PFSK-1 (cell line): ENCODE measurements around the gene UGGT1.

Source experiments
- POLR2AphosphoS5 ChIP-seq: IDR thresholded peaks from 2 replicates; pipeline ENCODE4 v1.6.1; 2012; ENCODE audit warnings: low read depth, mild to moderate bottlenecking, control low read depth, low read length, moderate library complexity
- TAF1 ChIP-seq: IDR thresholded peaks from 2 replicates; pipeline ENCODE4 v1.6.1; 2012; ENCODE audit warnings: low read length, control low read depth, borderline replicate concordance; ENCODE audit not compliant: insufficient read depth

GRCh38 chr2:128076461-128077106 lies 14.4 kb upstream of the UGGT1 start:
- TF ChIP-seq POLR2AphosphoS5 (no peak), TAF1 (no peak)
